Brain microvascular endothelial cell (primary cell): ENCODE results near the gene GSN.

Experiments
- DNase-seq: peaks from one replicate; pipeline ENCODE4 v3.0.0-alpha.2; 2020
- H3K27ac ChIP-seq: fragments of 250-450 bp; sonication (Bioruptor Pico); 2 replicates; pipeline ENCODE4 v1.5.1; 2020; ENCODE audit warnings: mild to moderate bottlenecking, moderate library complexity
- H3K27me3 ChIP-seq: fragments of 250-450 bp; sonication (Bioruptor Pico); replicated peaks from 2 replicates; pipeline ENCODE4 v1.5.1; 2020; ENCODE audit warnings: mild to moderate bottlenecking
- H3K36me3 ChIP-seq: fragments of 250-450 bp; sonication (Bioruptor Pico); replicated peaks from 2 replicates; pipeline ENCODE4 v1.5.1; 2020; ENCODE audit warnings: mild to moderate bottlenecking
- H3K4me3 ChIP-seq: 2 replicates; pipeline ENCODE4 v1.5.1; 2011; ENCODE audit warnings: low read depth, mild to moderate bottlenecking, control low read depth, low read length, moderate library complexity
- in situ Hi-C: cut with HindIII; loops from 2 replicates; pipeline ENCODE4 v1.10.0; 2017; ENCODE audit warnings: low sequenced_read_pairs, low pct_ligation_motif_present
- TF ChIP-seq, protein P1 (sequence below): IDR thresholded peaks from 2 replicates; pipeline ENCODE4 v1.5.1; 2011; ENCODE audit warnings: low read depth, mild to moderate bottlenecking, moderate library complexity, low read length, control low read depth, inconsistent platforms; ENCODE audit errors: missing control alignments

The GSN gene

DNA sequence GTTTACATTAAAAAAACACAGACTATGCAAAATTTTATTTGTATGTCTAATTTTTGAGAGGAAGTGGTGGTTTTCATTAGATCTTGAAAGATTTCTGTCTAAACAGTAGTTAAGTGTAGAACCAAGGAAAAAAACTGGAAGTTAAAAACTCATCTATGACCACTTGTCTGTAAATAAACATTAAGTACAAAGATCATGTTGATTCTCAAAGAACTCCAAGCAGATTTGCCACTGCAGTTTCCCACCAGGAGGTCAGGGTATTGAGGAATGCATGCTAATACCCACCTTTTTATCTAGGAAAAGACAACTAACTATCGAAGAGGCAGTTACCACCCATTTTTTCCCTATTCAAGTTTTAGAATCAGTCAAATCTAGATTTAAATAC lies 100.2 kb downstream of the GSN start:
- Histone ChIP-seq H3K36me3 (no peaks in the 10 kb centered on the region), H3K4me3 (no peak overlapping the region), H3K27ac (no peak overlapping the region), H3K27me3 (no peaks in the 10 kb centered on the region)
- no peak for DNase-seq
- TF ChIP-seq, protein P1, sequence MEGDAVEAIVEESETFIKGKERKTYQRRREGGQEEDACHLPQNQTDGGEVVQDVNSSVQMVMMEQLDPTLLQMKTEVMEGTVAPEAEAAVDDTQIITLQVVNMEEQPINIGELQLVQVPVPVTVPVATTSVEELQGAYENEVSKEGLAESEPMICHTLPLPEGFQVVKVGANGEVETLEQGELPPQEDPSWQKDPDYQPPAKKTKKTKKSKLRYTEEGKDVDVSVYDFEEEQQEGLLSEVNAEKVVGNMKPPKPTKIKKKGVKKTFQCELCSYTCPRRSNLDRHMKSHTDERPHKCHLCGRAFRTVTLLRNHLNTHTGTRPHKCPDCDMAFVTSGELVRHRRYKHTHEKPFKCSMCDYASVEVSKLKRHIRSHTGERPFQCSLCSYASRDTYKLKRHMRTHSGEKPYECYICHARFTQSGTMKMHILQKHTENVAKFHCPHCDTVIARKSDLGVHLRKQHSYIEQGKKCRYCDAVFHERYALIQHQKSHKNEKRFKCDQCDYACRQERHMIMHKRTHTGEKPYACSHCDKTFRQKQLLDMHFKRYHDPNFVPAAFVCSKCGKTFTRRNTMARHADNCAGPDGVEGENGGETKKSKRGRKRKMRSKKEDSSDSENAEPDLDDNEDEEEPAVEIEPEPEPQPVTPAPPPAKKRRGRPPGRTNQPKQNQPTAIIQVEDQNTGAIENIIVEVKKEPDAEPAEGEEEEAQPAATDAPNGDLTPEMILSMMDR: no peak
- in situ Hi-C loops: no loop called here

DNA sequence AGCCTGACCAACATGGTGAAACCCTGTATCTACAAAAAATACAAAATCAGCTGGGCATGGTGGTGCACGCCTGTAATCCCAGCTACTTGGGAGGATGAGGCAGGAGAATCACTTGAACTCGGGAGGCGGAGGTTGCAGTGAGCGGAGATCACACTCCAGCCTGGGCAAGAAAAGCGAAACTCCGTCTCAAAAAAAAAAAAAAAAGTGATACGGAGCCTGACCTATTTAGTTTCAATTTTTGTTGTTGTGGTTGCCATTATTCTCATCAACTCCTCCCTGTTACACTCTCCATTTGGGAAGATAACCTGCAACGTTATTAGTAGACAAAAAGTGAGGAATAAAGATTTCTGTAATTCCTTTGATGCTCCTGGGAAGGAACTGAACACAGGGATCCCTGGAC lies 100.8 kb downstream of the GSN start:
- DNase-seq: no peak
- Histone ChIP-seq H3K27me3 (no peaks in the 10 kb centered on the region), H3K4me3 (peak overlapping the region; percentile 78), H3K36me3 (no peaks in the 10 kb centered on the region), H3K27ac (no peak overlapping the region)
- TF ChIP-seq, protein P1: no peak
- in situ Hi-C loops: no loop called here

DNA sequence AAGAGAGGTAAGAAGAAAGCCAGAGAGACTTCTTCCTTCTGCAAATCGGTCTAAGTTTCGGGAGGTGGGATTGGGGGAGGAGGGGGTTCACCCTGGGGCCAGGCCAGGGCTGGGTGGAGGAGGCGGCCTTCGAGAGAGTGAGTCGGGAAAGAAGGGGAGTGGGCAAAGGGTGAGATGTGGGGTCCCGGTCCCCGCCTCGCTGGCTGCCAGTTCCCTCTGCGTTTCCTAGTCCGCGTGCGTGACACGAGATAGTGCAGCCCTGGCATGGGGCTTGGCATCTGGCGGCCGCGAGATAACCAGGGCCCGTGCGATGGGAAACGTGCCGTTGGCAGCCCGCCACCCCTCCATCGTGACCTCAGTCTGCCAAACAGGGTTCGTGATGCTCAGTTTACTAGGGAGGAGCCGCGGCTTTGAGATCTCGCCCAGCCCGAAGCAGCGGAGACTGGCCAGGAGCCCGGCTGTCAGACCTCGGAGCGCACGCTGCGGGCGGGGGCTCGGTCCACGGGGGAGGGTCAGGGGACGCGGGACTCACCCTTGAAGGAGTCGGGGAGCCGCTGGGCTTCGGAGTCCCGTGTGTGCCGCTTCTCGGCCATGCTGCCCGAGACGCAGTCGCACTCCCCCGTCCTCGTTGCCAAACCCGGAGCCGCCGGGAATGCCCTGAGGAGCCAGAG lies 101.8 kb downstream of the GSN start, which contains the start of gene STOM:
TSS of gene STOM (minus strand) at position 656 of the 671 bp plus-strand sequence. CDS start at position 593, 63 bp downstream.
- TF ChIP-seq, protein P1: no peak
- peak within 1 kb of the TSS; percentile 63 for H3K27ac ChIP-seq
- peak; percentile 64 for DNase-seq
- in situ Hi-C loops: no loop called here
- H3K36me3 ChIP-seq: no peaks in the 10 kb centered on the region
- peak within 1 kb of the TSS; percentile 78 for H3K4me3 ChIP-seq
- no peaks in the 10 kb centered on the region for H3K27me3 ChIP-seq

DNA sequence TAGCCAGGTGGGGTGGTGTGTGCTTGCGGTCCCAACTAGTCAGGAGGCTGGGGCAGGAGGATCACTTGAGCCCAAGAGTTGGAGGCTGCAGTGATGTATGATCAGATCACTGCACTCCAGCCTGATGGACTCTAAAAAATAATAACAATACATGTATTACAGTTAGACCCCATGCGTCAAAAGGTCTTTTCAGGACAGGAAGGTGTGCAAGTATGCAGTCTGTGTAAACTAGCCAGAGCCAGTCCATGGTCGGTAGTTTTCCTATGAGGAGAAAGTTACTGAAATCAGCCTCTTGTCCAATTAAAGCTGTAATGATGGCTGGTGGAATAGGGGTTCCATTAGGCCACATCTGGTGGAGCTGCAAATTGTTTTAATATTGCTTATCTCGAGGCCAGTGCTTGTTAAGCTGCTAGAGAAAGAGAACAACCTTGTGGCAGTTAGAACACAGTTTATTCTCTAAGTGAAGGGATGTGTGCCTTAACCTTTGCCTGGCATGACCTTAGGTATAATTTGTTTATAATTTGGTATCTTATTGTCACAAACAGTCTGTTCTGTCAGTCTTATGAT lies 103.6 kb downstream of the GSN start:
- H3K27ac ChIP-seq: no peak overlapping the region
- no peaks in the 10 kb centered on the region for H3K36me3 ChIP-seq
- TF ChIP-seq, protein P1: no peak
- H3K4me3 ChIP-seq: no peak overlapping the region
- H3K27me3 ChIP-seq: no peaks in the 10 kb centered on the region
- DNase-seq: no peak
- in situ Hi-C loops: no loop called here

DNA sequence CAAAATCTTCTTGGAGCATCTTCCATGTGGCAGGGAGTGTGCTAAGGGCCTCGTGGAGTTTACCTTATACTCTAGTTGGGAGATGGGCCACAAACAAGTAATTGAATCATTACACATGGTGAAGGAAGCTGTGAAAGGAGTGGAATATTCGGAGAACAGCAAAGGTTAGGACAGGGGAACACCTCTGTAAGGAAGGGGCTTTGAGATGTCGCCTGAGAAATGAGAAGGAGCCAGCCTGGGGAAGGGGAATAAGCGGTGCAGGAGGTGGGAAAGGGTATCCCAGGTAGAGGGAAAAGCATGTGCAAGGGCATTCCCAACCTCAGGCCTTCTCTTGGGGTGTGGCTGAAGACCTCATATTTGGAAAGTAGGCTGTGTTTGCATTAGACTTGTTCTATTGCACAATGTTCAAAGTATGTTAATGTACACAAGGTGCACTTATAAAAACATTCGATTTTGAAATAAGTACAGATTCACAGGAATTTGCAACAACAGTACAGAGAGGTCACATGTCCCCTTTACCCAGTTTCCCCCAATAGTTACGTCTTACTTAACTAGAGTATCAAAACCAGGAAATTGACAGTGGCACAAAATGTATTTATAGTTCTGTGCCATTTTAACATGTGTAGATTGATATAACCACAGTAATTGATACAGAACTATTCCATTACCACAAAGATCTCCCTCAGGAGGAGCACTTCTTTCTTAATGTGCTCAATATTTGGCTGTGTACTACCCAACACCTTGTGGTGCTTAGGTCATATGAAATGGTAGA lies 104.5 kb downstream of the GSN start:
- no peaks in the 10 kb centered on the region for H3K27me3 ChIP-seq
- no peak overlapping the region for H3K4me3 ChIP-seq
- in situ Hi-C loops: no loop called here
- DNase-seq: no peak
- H3K27ac ChIP-seq: no peak overlapping the region
- no peaks in the 10 kb centered on the region for H3K36me3 ChIP-seq
- TF ChIP-seq, protein P1: no peak
